Left ventricle myocardium inferior (tissue), 1 donor: Measurements from ENCODE around the gene CAPN5. TPM values are rescaled to one million over a fixed set of nuclear protein-coding genes. Genes with fewer than 3 reads are reported as not detected.

Source experiments
- DNase-seq: peaks from one replicate; pipeline ENCODE4 v3.0.0-alpha.2; 2020
- H3K27ac ChIP-seq: fragments of 200-600 bp; replicated peaks from 2 replicates; pipeline ENCODE4 v1.8.0; 2021
- H3K27me3 ChIP-seq: fragments of 200-600 bp; 2 replicates; pipeline ENCODE4 v1.8.0; 2021; ENCODE audit warnings: low read depth
- H3K36me3 ChIP-seq: fragments of 200-600 bp; 2 replicates; pipeline ENCODE4 v1.8.0; 2021
- H3K4me1 ChIP-seq: fragments of 200-600 bp; 2 replicates; pipeline ENCODE4 v1.8.0; 2021
- H3K4me3 ChIP-seq: fragments of 200-600 bp; 2 replicates; pipeline ENCODE4 v1.8.0; 2021; ENCODE audit warnings: mild to moderate bottlenecking, moderate library complexity
- H3K9me3 ChIP-seq: fragments of 200-600 bp; replicated peaks from 2 replicates; pipeline ENCODE4 v1.8.0; 2021
- CTCF ChIP-seq: fragments of 200-600 bp; IDR thresholded peaks from 2 replicates; pipeline ENCODE4 v1.8.0; 2021; ENCODE audit warnings: antibody characterized with exemption, mild to moderate bottlenecking, borderline replicate concordance
- intact Hi-C: fragments of 100-400 bp; cut with micrococcal nuclease; formaldehyde crosslinking; loops from one replicate; pipeline ENCODE4 v1.11.0; 2022
- total RNA-seq: library from RNA; stranded (reverse); fragmentation: NEBNext Ultra II Directional; extraction: Animal tissue kit (Norgen Biotek cat#: 25700); gene quantifications from one replicate; pipeline ENCODE4 v1.2.1, GENCODE V29; 2021
- donor health status: DM: no; HTN: yes; CAD: no; lungs with severe emphysema.

Gene CAPN5
- total RNA-seq, 1 donor from 2014 or later: 2.3 TPM

- peaks cover 93% of the 10 kb centered on the region for H3K27me3 ChIP-seq
- no peak overlapping the region for H3K4me3 ChIP-seq
- H3K9me3 ChIP-seq: no peaks in the 10 kb centered on the region
- H3K4me1 ChIP-seq: peaks cover 8% of the 10 kb centered on the region
- no peak overlapping the region for H3K27ac ChIP-seq
- intact Hi-C loops: no loop called here
- no peak for TF ChIP-seq CTCF
- DNase-seq: no peak
- H3K36me3 ChIP-seq: no peaks in the 10 kb centered on the region
Measured at GRCh38 chr11:77035039-77035438, 31.7 kb upstream of the CAPN5 start.

DNA sequence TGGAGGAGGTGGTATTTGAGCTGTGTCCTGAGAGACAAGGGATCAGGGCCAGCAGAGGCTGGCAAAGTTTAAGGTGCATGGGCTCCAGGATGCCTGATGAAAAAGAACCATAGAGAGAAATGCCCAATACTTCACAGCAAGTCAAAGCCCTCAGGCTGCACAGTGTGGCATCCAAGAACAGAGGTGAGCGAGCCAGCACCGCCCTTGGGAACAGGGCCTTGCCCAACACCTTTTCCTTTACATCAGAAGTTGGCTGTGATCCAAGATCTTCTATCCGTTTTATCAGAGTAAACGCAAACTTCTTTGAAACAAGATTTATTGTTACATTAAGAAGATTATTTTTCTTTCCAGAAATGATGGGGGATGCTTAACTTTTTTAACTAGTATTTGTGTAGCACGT lies 31.2 kb upstream of the CAPN5 start:
- intact Hi-C loops: no loop called here
- Histone ChIP-seq H3K27me3 (peaks cover 93% of the 10 kb centered on the region), H3K9me3 (no peaks in the 10 kb centered on the region), H3K36me3 (no peaks in the 10 kb centered on the region), H3K4me3 (no peak overlapping the region), H3K4me1 (peaks cover 10% of the 10 kb centered on the region), H3K27ac (no peak overlapping the region)
- DNase-seq: no peak
- no peak for TF ChIP-seq CTCF

DNA sequence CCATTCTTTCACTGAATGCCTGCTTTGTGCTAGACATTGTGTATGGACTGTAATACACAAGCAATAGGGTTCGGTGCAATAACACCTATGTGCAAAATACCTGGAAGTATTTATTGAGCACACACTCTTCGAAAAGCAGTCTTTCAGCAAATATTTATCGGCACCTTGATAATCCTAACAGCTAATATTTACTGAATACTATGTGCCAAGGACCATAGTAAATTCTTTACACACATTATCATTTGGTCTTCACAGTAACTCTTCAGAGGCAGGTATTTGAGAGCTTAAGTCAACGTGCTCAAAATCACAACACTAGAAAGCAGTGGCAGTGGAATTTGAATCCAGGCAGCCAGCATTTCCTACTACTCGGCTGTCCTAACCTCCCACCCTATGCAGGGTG lies 30.4 kb upstream of the CAPN5 start:
- H3K4me1 ChIP-seq: peaks cover 10% of the 10 kb centered on the region
- peaks cover 93% of the 10 kb centered on the region for H3K27me3 ChIP-seq
- no peaks in the 10 kb centered on the region for H3K9me3 ChIP-seq
- no peak for DNase-seq
- no peaks in the 10 kb centered on the region for H3K36me3 ChIP-seq
- H3K27ac ChIP-seq: no peak overlapping the region
- intact Hi-C loops: no loop called here
- H3K4me3 ChIP-seq: no peak overlapping the region
- TF ChIP-seq CTCF: no peak

- H3K27me3 ChIP-seq: peaks cover 93% of the 10 kb centered on the region
- no peak overlapping the region for H3K4me3 ChIP-seq
- H3K36me3 ChIP-seq: no peaks in the 10 kb centered on the region
- no peak for DNase-seq
- no peak for TF ChIP-seq CTCF
- intact Hi-C loops: no loop called here
- H3K27ac ChIP-seq: no peak overlapping the region
- H3K9me3 ChIP-seq: no peaks in the 10 kb centered on the region
- H3K4me1 ChIP-seq: peaks cover 10% of the 10 kb centered on the region
Measured at GRCh38 chr11:77037057-77037456, 29.7 kb upstream of the CAPN5 start.

DNA sequence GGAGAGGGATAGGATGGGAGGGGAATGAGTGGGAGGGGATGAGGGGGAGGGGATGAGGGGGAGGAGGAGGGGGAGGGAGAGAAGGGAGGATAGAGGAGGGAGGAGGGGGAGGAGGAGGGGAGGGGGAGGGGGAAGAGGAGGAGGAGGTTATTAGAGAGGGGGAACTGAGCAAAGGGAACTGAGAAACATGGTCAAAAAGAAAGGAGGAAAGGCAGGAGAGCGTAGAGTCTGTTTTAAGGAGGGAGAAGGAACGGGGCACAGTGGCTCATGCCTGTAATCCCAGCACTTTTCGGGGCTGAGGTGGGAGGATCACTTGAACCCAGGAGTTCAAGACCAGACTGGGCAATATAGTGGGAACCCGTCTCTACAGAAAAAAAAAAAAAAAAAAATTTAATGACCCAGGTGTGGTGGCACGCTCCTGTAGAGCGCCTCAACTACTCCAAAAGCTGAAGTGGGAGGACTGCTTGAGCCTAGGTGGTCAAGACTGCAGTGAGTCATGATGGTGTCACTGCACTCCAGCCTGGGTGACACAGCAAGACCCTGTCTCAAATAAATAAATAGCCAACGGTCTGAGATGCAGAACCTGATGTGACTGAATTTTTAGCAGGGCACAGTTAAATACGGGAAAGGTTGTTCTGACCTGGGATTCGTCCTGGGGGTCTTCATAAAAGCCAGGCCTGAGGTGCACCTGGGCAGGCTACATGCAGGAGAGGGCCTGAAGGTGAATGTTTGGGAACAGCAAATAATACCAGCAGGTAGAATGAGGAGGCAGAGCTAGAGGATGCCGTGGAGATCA lies 28.5 kb upstream of the CAPN5 start:
- TF ChIP-seq CTCF: no peak

More for the DNA sequence above, 28.5 kb upstream of the CAPN5 start:
- no peak for DNase-seq
- no peaks in the 10 kb centered on the region for H3K36me3 ChIP-seq
- H3K4me1 ChIP-seq: peaks cover 10% of the 10 kb centered on the region
- no peak overlapping the region for H3K27ac ChIP-seq
- peaks cover 95% of the 10 kb centered on the region for H3K27me3 ChIP-seq
- intact Hi-C loops: no loop called here
- H3K9me3 ChIP-seq: no peaks in the 10 kb centered on the region
- H3K4me3 ChIP-seq: no peak overlapping the region
